K562 (cell line): Measurements from ENCODE around the gene ABHD14A. TPM values are rescaled to one million over a fixed set of nuclear protein-coding genes. Genes with fewer than 3 reads are reported as not detected.

Experiments used
- BRD4 ChIP-seq: fragments of 200-600 bp; sonication (generic); IDR thresholded peaks from 2 replicates; pipeline ENCODE4 v1.6.1; 2017; ENCODE audit warnings: inconsistent platforms
- CEBPG ChIP-seq, 3 experiments: fragments of 200-800 bp in 1 of 3; sonication (Bioruptor generic) in 1 of 3; sonication (generic) in 1 of 3; formaldehyde crosslinking in 1 of 3; IDR thresholded peaks in 2 of 3; conservative IDR thresholded peaks in 1 of 3; 2 replicates each; pipeline versions ENCODE4 v1.6.1 to v1.8.0; 2016 to 2022; ENCODE audit warnings: missing compliant biosample characterization in 2 of 3, missing genetic modification characterization in 2 of 3, mild to moderate bottlenecking in 1 of 3, missing genetic modification reagents in 1 of 3
- CREM ChIP-seq: IDR thresholded peaks from 2 replicates; pipeline ENCODE4 v1.6.1; 2014; ENCODE audit warnings: antibody characterized with exemption, low read depth
- CXXC5 ChIP-seq: fragments of 250-450 bp; sonication (Bioruptor Pico); IDR thresholded peaks from 2 replicates; pipeline ENCODE4 v1.8.0; 2022; ENCODE audit warnings: inconsistent platforms, mild to moderate bottlenecking, moderate library complexity
- E4F1 ChIP-seq: fragments of 250-450 bp; sonication (Bioruptor Pico); IDR thresholded peaks from 2 replicates; pipeline ENCODE4 v1.5.0; 2021; ENCODE audit warnings: mild to moderate bottlenecking, borderline replicate concordance
- FOXK2 ChIP-seq, 2 experiments: fragments of 450-650 bp; IDR thresholded peaks in 1 of 2; conservative IDR thresholded peaks in 1 of 2; 2 replicates each; pipeline ENCODE4 v1.6.1; 2016; ENCODE audit warnings: low read depth in 2 of 2, mild to moderate bottlenecking in 1 of 2
- HMGN3 ChIP-seq: IDR thresholded peaks from 2 replicates; pipeline ENCODE4 v1.6.1; 2011; ENCODE audit warnings: borderline replicate concordance, low read depth, mild to moderate bottlenecking, mixed read lengths, low read length; ENCODE audit not compliant: insufficient read length; ENCODE audit errors: extremely low read depth
- KLF10 ChIP-seq: fragments of 250-450 bp; sonication (Bioruptor Pico); IDR thresholded peaks from 2 replicates; pipeline ENCODE4 v1.6.1; 2021; ENCODE audit warnings: matching md5 sums
- KLF13 ChIP-seq: fragments of 450-650 bp; IDR thresholded peaks from 2 replicates; pipeline ENCODE4 v1.6.1; 2016; ENCODE audit warnings: missing genetic modification characterization, low read depth, mild to moderate bottlenecking, missing compliant biosample characterization, moderate library complexity, borderline replicate concordance
- MBD2 ChIP-seq: sonication (generic); IDR thresholded peaks from 2 replicates; pipeline ENCODE4 v1.6.1; 2016; ENCODE audit warnings: low read depth, borderline replicate concordance
- NR2C1 ChIP-seq, 2 experiments: fragments of 450-650 bp; IDR thresholded peaks; 2 replicates each; pipeline ENCODE4 v1.6.1; 2017; ENCODE audit warnings: mild to moderate bottlenecking in 2 of 2, antibody characterized with exemption in 1 of 2, inconsistent platforms in 1 of 2, missing compliant biosample characterization in 1 of 2, missing genetic modification characterization in 1 of 2
- PKNOX1 ChIP-seq: fragments of 450-650 bp; IDR thresholded peaks from 2 replicates; pipeline ENCODE4 v1.6.1; 2016
- RB1 ChIP-seq: fragments of 450-650 bp; IDR thresholded peaks from 2 replicates; pipeline ENCODE4 v1.6.1; 2017; ENCODE audit warnings: low read depth, mild to moderate bottlenecking
- SMC3 ChIP-seq: conservative IDR thresholded peaks from 2 replicates; pipeline ENCODE4 v1.6.1; 2011; ENCODE audit warnings: low read depth, low read length, improper control_type of control experiment; ENCODE audit not compliant: insufficient read depth
- TFAP4 ChIP-seq: sonication (generic); formaldehyde crosslinking; IDR thresholded peaks from 2 replicates; pipeline ENCODE4 v1.8.0; 2022; ENCODE audit warnings: missing genetic modification reagents, mild to moderate bottlenecking, moderate library complexity, borderline replicate concordance
- XRCC5 ChIP-seq: fragments of 200-400 bp; formaldehyde crosslinking; IDR thresholded peaks from 2 replicates; pipeline ENCODE4 v1.6.1; 2017; ENCODE audit warnings: low read depth, mild to moderate bottlenecking, low read length
- ZBTB33 ChIP-seq: sonication (generic); formaldehyde crosslinking; IDR thresholded peaks from 2 replicates; pipeline ENCODE4 v1.8.1; 2023; ENCODE audit warnings: mild to moderate bottlenecking, missing genetic modification reagents
- ZKSCAN1 ChIP-seq: fragments of 150-350 bp; IDR thresholded peaks from 2 replicates; pipeline ENCODE4 v1.6.1; 2016; ENCODE audit warnings: low read depth, low read length
- ZNF143 ChIP-seq: sonication (generic); formaldehyde crosslinking; IDR thresholded peaks from 2 replicates; pipeline ENCODE4 v1.9.0; 2022; ENCODE audit warnings: mild to moderate bottlenecking, missing genetic modification reagents
- ZNF316 ChIP-seq: fragments of 450-650 bp; IDR thresholded peaks from 2 replicates; pipeline ENCODE4 v1.6.1; 2016
- ZNF696 ChIP-seq: fragments of 250-450 bp; sonication (Bioruptor Pico); conservative IDR thresholded peaks from 2 replicates; pipeline ENCODE4 v1.4.0; 2020; ENCODE audit warnings: mild to moderate bottlenecking, moderate library complexity
- ZNF699 ChIP-seq: fragments of 250-450 bp; sonication (Bioruptor Pico); IDR thresholded peaks from 2 replicates; pipeline ENCODE4 v1.8.0; 2021; ENCODE audit warnings: mild to moderate bottlenecking, moderate library complexity; ENCODE audit not compliant: insufficient replicate concordance
- polyA plus RNA-seq, 8 experiments: library from polyadenylated mRNA; depleted of rRNA in 4 of 8; stranded (reverse) in 5 of 8; unstranded in 3 of 8; fragments of >200 nt; fragmentation: Nextera tagmentation in 2 of 8; fragmentation: Illumina TruSeq in 1 of 8; extraction: Ambion mirVana in 2 of 8; extraction: Trizol in 1 of 8; gene quantifications; 2 replicates each; pipeline versions ENCODE4 v1.2.1 to v1.2.3, GENCODE V29; 2011 to 2014; ENCODE audit warnings: inconsistent platforms in 1 of 8, missing spikeins in 1 of 8
- total RNA-seq, 7 experiments: library from RNA; depleted of rRNA in 6 of 7; stranded (reverse); fragments of >200 nt in 6 of 7; fragmentation: Illumina TruSeq in 2 of 7; extraction: Trizol in 2 of 7; gene quantifications; 2 replicates each; pipeline versions ENCODE4 v1.2.1 to v1.2.3, GENCODE V29; 2011 to 2021; ENCODE audit warnings: low replicate concordance in 1 of 7

The ABHD14A gene
- total and polyA plus RNA-seq, 9 of the 15 experiments (the other 6 are each of a cell fraction or from before 2014, with no cell fraction given): 0.90 to 10.5 (median 8.3) TPM

GRCh38 chr3:52001443-52001974 lies 26.6 kb downstream of the ABHD14A start (continued):
- TF ChIP-seq CEBPG (CRISPR knock-in tag; IDR thresholded peaks at IDR 0.05) (no peak), CEBPG (tag; conservative IDR thresholded peaks at IDR 0.05 in 1 of 2, IDR thresholded peaks at IDR 0.05 in 1 of 2) (no peak), CREM (0 out of 2 replicates have a peak, but pooled peaks have one; percentile 15), ZBTB33 (CRISPR knock-in tag) (peak; percentile 28; the same call in 1 of the 2 replicates), ZNF316 (no peak), HMGN3 (no peak), RB1 (peak; percentile 56; the same call in 1 of the 2 replicates), KLF13 (tag) (no peak), FOXK2 (conservative IDR thresholded peaks at IDR 0.05 in 1 of 2, IDR thresholded peaks at IDR 0.05 in 1 of 2; ENCODE audit: low read depth in 2 of 2) (no peak), ZNF696 (CRISPR knock-in tag) (no peak), SMC3 (peak; percentile 86), PKNOX1 (no peak), ZKSCAN1 (no peak), TFAP4 (CRISPR knock-in tag) (peak; percentile 69; the same call in 1 of the 2 replicates), CXXC5 (CRISPR knock-in tag) (no peak), KLF10 (CRISPR knock-in tag) (no peak), E4F1 (CRISPR knock-in tag) (no peak), BRD4 (no peak), ZNF143 (CRISPR knock-in tag) (no peak), MBD2 (no peak), ZNF699 (CRISPR knock-in tag) (no peak), XRCC5 (no peak), NR2C1 (IDR thresholded peaks at IDR 0.05) (no peak), NR2C1 (tag; IDR thresholded peaks at IDR 0.05) (no peak)
